Measurements from ENCODE around the gene SLC26A8.

DNA sequence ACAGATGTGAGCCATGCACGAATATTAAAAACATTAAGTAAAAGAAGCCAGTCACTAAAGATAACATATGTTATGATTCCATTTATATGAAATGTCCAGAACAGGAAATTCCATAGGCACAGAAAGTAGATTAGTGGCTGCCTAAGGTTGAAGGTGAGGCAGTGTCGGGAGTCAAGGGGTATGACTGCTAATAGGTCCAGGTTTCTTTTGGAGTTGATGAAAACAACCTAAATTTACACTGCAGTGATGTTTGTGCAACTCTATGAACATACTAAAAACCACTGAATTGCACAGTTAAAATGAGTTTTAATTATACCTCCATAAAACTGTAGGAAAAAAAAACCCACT, 118.0 kb downstream of the SLC26A8 start:
- TF ChIP-seq, protein P1, sequence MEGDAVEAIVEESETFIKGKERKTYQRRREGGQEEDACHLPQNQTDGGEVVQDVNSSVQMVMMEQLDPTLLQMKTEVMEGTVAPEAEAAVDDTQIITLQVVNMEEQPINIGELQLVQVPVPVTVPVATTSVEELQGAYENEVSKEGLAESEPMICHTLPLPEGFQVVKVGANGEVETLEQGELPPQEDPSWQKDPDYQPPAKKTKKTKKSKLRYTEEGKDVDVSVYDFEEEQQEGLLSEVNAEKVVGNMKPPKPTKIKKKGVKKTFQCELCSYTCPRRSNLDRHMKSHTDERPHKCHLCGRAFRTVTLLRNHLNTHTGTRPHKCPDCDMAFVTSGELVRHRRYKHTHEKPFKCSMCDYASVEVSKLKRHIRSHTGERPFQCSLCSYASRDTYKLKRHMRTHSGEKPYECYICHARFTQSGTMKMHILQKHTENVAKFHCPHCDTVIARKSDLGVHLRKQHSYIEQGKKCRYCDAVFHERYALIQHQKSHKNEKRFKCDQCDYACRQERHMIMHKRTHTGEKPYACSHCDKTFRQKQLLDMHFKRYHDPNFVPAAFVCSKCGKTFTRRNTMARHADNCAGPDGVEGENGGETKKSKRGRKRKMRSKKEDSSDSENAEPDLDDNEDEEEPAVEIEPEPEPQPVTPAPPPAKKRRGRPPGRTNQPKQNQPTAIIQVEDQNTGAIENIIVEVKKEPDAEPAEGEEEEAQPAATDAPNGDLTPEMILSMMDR (IDR thresholded peaks at IDR 0.05), result no peak
- TF ChIP-seq POLR2A (IDR thresholded peaks at IDR 0.05), result no peak
